ENCODE results near the gene C1orf87.
"Not testable (repeated sequence)": the region's sequence is repeated elsewhere in the genome, so short reads cannot be mapped to it uniquely, and the experiment has no call there.

C1orf87 gene

GRCh38 chr1:59976194-59977074 is 97.1 kb downstream of the C1orf87 start:
- Histone ChIP-seq H3K79me2 (ENCODE audit: control insufficient read depth, insufficient read depth, low read length, unreplicated experiment) (no peaks in the 10 kb centered on the region), H3K36me3 (ENCODE audit: insufficient read depth, low read length) (no peaks in the 10 kb centered on the region), H3K4me1 (ENCODE audit: control insufficient read depth, insufficient read depth, low read length, unreplicated experiment) (peaks cover 2% of the 10 kb centered on the region), H3K4me3 (ENCODE audit: low read depth, low read length) (no peak overlapping the region), H2AFZ (ENCODE audit: low read length, unreplicated experiment) (no peak overlapping the region), H3K27me3 (ENCODE audit: insufficient read depth, low read length) (peaks cover 30% of the 10 kb centered on the region), H3K27ac (ENCODE audit: low read depth, low read length) (no peak overlapping the region)

DNA sequence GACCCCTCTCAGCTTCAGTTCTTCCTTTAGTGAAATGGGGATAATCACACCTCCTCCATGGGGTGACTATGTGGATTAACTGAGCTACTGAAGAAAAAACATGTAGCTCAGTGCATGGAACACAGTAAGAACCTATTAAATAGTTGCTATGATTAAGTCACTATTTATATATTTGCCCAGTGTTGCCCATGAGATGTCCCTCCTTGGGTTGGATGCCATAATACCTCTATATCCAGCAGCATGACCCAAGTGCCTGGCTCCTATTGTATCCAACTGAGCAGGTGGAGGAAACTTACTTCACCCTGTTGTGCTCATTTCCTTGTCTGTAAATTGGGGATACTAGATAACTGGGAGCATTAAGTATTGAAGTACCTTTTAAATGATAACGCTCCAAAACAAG is 99.9 kb downstream of the C1orf87 start:
- no peaks in the 10 kb centered on the region for H3K36me3 ChIP-seq (ENCODE audit: insufficient read depth, low read length)
- no peak overlapping the region for H3K4me3 ChIP-seq (ENCODE audit: low read depth, low read length)
- H3K4me1 ChIP-seq (ENCODE audit: control insufficient read depth, insufficient read depth, low read length, unreplicated experiment): peaks cover 2% of the 10 kb centered on the region
- H3K79me2 ChIP-seq (ENCODE audit: control insufficient read depth, insufficient read depth, low read length, unreplicated experiment): no peaks in the 10 kb centered on the region
- H3K27me3 ChIP-seq (ENCODE audit: insufficient read depth, low read length): peaks cover 30% of the 10 kb centered on the region
- H3K27ac ChIP-seq (ENCODE audit: low read depth, low read length): no peak overlapping the region
- H2AFZ ChIP-seq (ENCODE audit: low read length, unreplicated experiment): no peak overlapping the region

- H3K27me3 ChIP-seq (ENCODE audit: insufficient read depth, low read length): peaks cover 30% of the 10 kb centered on the region
- H3K4me3 ChIP-seq (ENCODE audit: low read depth, low read length): no peak overlapping the region
- no peaks in the 10 kb centered on the region for H3K79me2 ChIP-seq (ENCODE audit: control insufficient read depth, insufficient read depth, low read length, unreplicated experiment)
- H2AFZ ChIP-seq (ENCODE audit: low read length, unreplicated experiment): no peak overlapping the region
- no peak overlapping the region for H3K27ac ChIP-seq (ENCODE audit: low read depth, low read length)
- peaks cover 2% of the 10 kb centered on the region for H3K4me1 ChIP-seq (ENCODE audit: control insufficient read depth, insufficient read depth, low read length, unreplicated experiment)
- no peaks in the 10 kb centered on the region for H3K36me3 ChIP-seq (ENCODE audit: insufficient read depth, low read length)
Observed at GRCh38 chr1:59972216-59972927, 101.2 kb downstream of the C1orf87 start.

- peaks cover 28% of the 10 kb centered on the region for H3K27me3 ChIP-seq (ENCODE audit: insufficient read depth, low read length)
- no peak overlapping the region for H3K4me3 ChIP-seq (ENCODE audit: low read depth, low read length)
- H3K27ac ChIP-seq (ENCODE audit: low read depth, low read length): no peak overlapping the region
- peak overlapping the region; percentile 50 for H2AFZ ChIP-seq (ENCODE audit: low read length, unreplicated experiment)
- H3K36me3 ChIP-seq (ENCODE audit: insufficient read depth, low read length): no peaks in the 10 kb centered on the region
- H3K79me2 ChIP-seq (ENCODE audit: control insufficient read depth, insufficient read depth, low read length, unreplicated experiment): no peaks in the 10 kb centered on the region
- peaks cover 2% of the 10 kb centered on the region for H3K4me1 ChIP-seq (ENCODE audit: control insufficient read depth, insufficient read depth, low read length, unreplicated experiment)
Observed at GRCh38 chr1:59971464-59971911, 102.1 kb downstream of the C1orf87 start.

GRCh38 chr1:59969542-59970175 is 103.9 kb downstream of the C1orf87 start:
- H2AFZ ChIP-seq (ENCODE audit: low read length, unreplicated experiment); H3K79me2 ChIP-seq (ENCODE audit: control insufficient read depth, insufficient read depth, low read length, unreplicated experiment); H3K4me1 ChIP-seq (ENCODE audit: control insufficient read depth, insufficient read depth, low read length, unreplicated experiment); H3K36me3 ChIP-seq (ENCODE audit: insufficient read depth, low read length); H3K27ac ChIP-seq (ENCODE audit: low read depth, low read length); H3K4me3 ChIP-seq (ENCODE audit: low read depth, low read length): not testable (repeated sequence)
- peaks cover 12% of the 10 kb centered on the region for H3K27me3 ChIP-seq (ENCODE audit: insufficient read depth, low read length)

GRCh38 chr1:59968746-59969145 is 104.8 kb downstream of the C1orf87 start:
- H3K4me1 ChIP-seq (ENCODE audit: control insufficient read depth, insufficient read depth, low read length, unreplicated experiment); H3K4me3 ChIP-seq (ENCODE audit: low read depth, low read length); H3K27ac ChIP-seq (ENCODE audit: low read depth, low read length); H3K36me3 ChIP-seq (ENCODE audit: insufficient read depth, low read length); H3K27me3 ChIP-seq (ENCODE audit: insufficient read depth, low read length); H2AFZ ChIP-seq (ENCODE audit: low read length, unreplicated experiment); H3K79me2 ChIP-seq (ENCODE audit: control insufficient read depth, insufficient read depth, low read length, unreplicated experiment): not testable (repeated sequence)

- no peak overlapping the region for H3K4me3 ChIP-seq (ENCODE audit: low read depth, low read length)
- no peak overlapping the region for H2AFZ ChIP-seq (ENCODE audit: low read length, unreplicated experiment)
- no peaks in the 10 kb centered on the region for H3K27me3 ChIP-seq (ENCODE audit: insufficient read depth, low read length)
- no peak overlapping the region for H3K27ac ChIP-seq (ENCODE audit: low read depth, low read length)
- no peaks in the 10 kb centered on the region for H3K79me2 ChIP-seq (ENCODE audit: control insufficient read depth, insufficient read depth, low read length, unreplicated experiment)
- H3K4me1 ChIP-seq (ENCODE audit: control insufficient read depth, insufficient read depth, low read length, unreplicated experiment): peaks cover 2% of the 10 kb centered on the region
- H3K36me3 ChIP-seq (ENCODE audit: insufficient read depth, low read length): no peaks in the 10 kb centered on the region
Observed at GRCh38 chr1:59967780-59968179, 105.8 kb downstream of the C1orf87 start.

DNA sequence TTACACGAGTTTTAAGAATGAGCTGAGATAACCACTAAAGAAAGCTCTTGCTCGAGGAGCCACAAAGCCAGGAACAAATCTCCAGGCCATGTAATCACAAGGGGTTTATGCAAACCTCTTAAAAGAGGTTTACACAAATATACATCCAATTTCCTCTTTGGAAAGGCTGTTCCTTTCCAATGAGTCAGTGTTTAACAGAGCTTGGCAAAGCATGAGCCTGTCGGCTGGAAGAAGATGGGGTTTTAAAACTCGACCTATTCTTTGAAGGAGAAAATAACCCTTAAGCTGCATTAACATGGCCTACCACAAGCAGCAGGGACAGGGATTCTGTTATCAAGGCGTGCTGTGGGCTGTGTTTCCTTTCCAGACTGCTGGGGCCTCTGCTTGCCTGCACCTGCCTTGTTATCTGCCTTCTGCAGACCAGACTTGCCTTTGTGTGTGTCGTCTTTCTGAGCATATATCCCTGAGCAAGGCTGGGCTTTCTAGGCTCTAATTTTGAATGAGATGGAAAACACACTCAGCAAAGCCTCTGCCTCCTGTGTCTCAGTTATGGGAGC is 106.4 kb downstream of the C1orf87 start:
- Histone ChIP-seq H3K4me3 (ENCODE audit: low read depth, low read length) (no peak overlapping the region), H2AFZ (ENCODE audit: low read length, unreplicated experiment) (no peak overlapping the region), H3K79me2 (ENCODE audit: control insufficient read depth, insufficient read depth, low read length, unreplicated experiment) (no peaks in the 10 kb centered on the region), H3K27me3 (ENCODE audit: insufficient read depth, low read length) (no peaks in the 10 kb centered on the region; the same call in 1 of the 2 replicates), H3K4me1 (ENCODE audit: control insufficient read depth, insufficient read depth, low read length, unreplicated experiment) (peaks cover 2% of the 10 kb centered on the region), H3K36me3 (ENCODE audit: insufficient read depth, low read length) (no peaks in the 10 kb centered on the region), H3K27ac (ENCODE audit: low read depth, low read length) (no peak overlapping the region)

- Histone ChIP-seq H3K27me3 (ENCODE audit: insufficient read depth, low read length) (0 out of 2 replicates have a peak, but pooled peaks cover 4% of the 10 kb centered on the region), H2AFZ (ENCODE audit: low read length, unreplicated experiment) (no peak overlapping the region), H3K27ac (ENCODE audit: low read depth, low read length) (no peak overlapping the region), H3K4me1 (ENCODE audit: control insufficient read depth, insufficient read depth, low read length, unreplicated experiment) (no peaks in the 10 kb centered on the region), H3K79me2 (ENCODE audit: control insufficient read depth, insufficient read depth, low read length, unreplicated experiment) (no peaks in the 10 kb centered on the region), H3K4me3 (ENCODE audit: low read depth, low read length) (no peak overlapping the region), H3K36me3 (ENCODE audit: insufficient read depth, low read length) (no peaks in the 10 kb centered on the region)
Observed at GRCh38 chr1:59952065-59952464, 121.5 kb downstream of the C1orf87 start.

GRCh38 chr1:59949648-59950047 is 123.9 kb downstream of the C1orf87 start:
- Histone ChIP-seq H3K36me3 (ENCODE audit: insufficient read depth, low read length) (no peaks in the 10 kb centered on the region), H3K4me1 (ENCODE audit: control insufficient read depth, insufficient read depth, low read length, unreplicated experiment) (no peaks in the 10 kb centered on the region), H3K27me3 (ENCODE audit: insufficient read depth, low read length) (peaks cover 4% of the 10 kb centered on the region; the same call in 1 of the 2 replicates), H3K4me3 (ENCODE audit: low read depth, low read length) (no peak overlapping the region), H3K27ac (ENCODE audit: low read depth, low read length) (no peak overlapping the region), H2AFZ (ENCODE audit: low read length, unreplicated experiment) (no peak overlapping the region), H3K79me2 (ENCODE audit: control insufficient read depth, insufficient read depth, low read length, unreplicated experiment) (no peaks in the 10 kb centered on the region)
